CD14-positive monocyte (primary cell): ENCODE measurements around the gene CTBP2. TPM values are rescaled to one million over a fixed set of nuclear protein-coding genes. Genes with fewer than 3 reads are reported as not detected.
A peak's percentile ranks its signal among the peaks of the same experiment; 100 is the strongest.

Experiments used
- DNase-seq, 3 donors: peaks; one replicate each; pipeline ENCODE4 v3.0.0-alpha.2; 2011 to 2022
- H2AFZ ChIP-seq: 2 replicates; pipeline ENCODE4 v1.6.0; 2012; ENCODE audit warnings: mild to moderate bottlenecking, low read depth, low read length, inconsistent platforms; ENCODE audit not compliant: insufficient read depth, poor library complexity, severe bottlenecking
- H3K27ac ChIP-seq, 2 donors: 1 replicate in 1 of 2; 2 replicates in 1 of 2; pipeline ENCODE4 v1.5.1; 2012 to 2013; ENCODE audit warnings: low read length in 2 of 2, control low read depth in 1 of 2, inconsistent platforms in 1 of 2, low read depth in 1 of 2, mild to moderate bottlenecking in 1 of 2
- H3K27me3 ChIP-seq, 2 donors: one replicate each; pipeline versions ENCODE4 v1.6.0 to v1.6.1; 2011 to 2013; ENCODE audit warnings: low read length in 2 of 2; ENCODE audit not compliant: control insufficient read depth in 2 of 2, insufficient read depth in 2 of 2
- H3K36me3 ChIP-seq, 2 donors: replicated peaks in 1 of 2; 1 replicate in 1 of 2; 2 replicates in 1 of 2; pipeline versions ENCODE4 v1.5.1 to v1.6.1; 2012 to 2013; ENCODE audit warnings: low read length in 2 of 2, control low read depth in 1 of 2, inconsistent platforms in 1 of 2, mild to moderate bottlenecking in 1 of 2; ENCODE audit not compliant: insufficient read depth in 2 of 2, control insufficient read depth in 1 of 2
- H3K4me1 ChIP-seq, 2 donors: 1 replicate in 1 of 2; 2 replicates in 1 of 2; pipeline versions ENCODE4 v1.5.1 to v1.6.1; 2012 to 2013; ENCODE audit warnings: low read length in 2 of 2, control low read depth in 1 of 2, inconsistent platforms in 1 of 2, mild to moderate bottlenecking in 1 of 2, moderate library complexity in 1 of 2; ENCODE audit not compliant: insufficient read depth in 2 of 2, control insufficient read depth in 1 of 2
- H3K4me2 ChIP-seq: replicated peaks from 2 replicates; pipeline ENCODE3; 2012; ENCODE audit warnings: low read length, moderate library complexity, mild to moderate bottlenecking; ENCODE audit not compliant: poor library complexity, severe bottlenecking; ENCODE audit errors: extremely low read depth
- H3K4me3 ChIP-seq, 3 experiments: fragments of 200-600 bp in 1 of 3; sonication (generic) in 1 of 3; replicated peaks in 1 of 3; 1 replicate in 2 of 3; 2 replicates in 1 of 3; pipeline ENCODE4 v1.5.1; 2011 to 2013; ENCODE audit warnings: low read length in 3 of 3, mild to moderate bottlenecking in 3 of 3, control low read depth in 2 of 3, low read depth in 2 of 3, inconsistent platforms in 1 of 3, moderate library complexity in 1 of 3
- H3K79me2 ChIP-seq: 2 replicates; pipeline ENCODE4 v1.6.0; 2012; ENCODE audit warnings: mild to moderate bottlenecking, control low read depth, inconsistent platforms, low read length, moderate library complexity; ENCODE audit not compliant: insufficient read depth
- H3K9ac ChIP-seq: 2 replicates; pipeline ENCODE4 v1.6.0; 2017; ENCODE audit warnings: low read length, mild to moderate bottlenecking; ENCODE audit not compliant: insufficient read depth, poor library complexity, severe bottlenecking
- H3K9me3 ChIP-seq, 2 donors: replicated peaks in 1 of 2; 1 replicate in 1 of 2; 2 replicates in 1 of 2; pipeline versions ENCODE4 v1.5.1 to v1.6.1; 2012 to 2013; ENCODE audit warnings: low read length in 2 of 2, control low read depth in 1 of 2; ENCODE audit not compliant: control insufficient read depth in 1 of 2, insufficient read depth in 1 of 2
- H4K20me1 ChIP-seq: 2 replicates; pipeline ENCODE4 v1.6.0; 2012; ENCODE audit warnings: mild to moderate bottlenecking, low read length, control low read depth, moderate library complexity; ENCODE audit not compliant: insufficient read depth
- H3K27ac Mint-ChIP-seq, 7 donors: one replicate each; pipeline ENCODE4 v1.8.0; 2020; ENCODE audit warnings: mild to moderate bottlenecking in 7 of 7, mixed read lengths in 7 of 7, moderate library complexity in 6 of 7, inconsistent platforms in 2 of 7
- H3K27me3 Mint-ChIP-seq, 3 donors: one replicate each; pipeline ENCODE4 v1.8.0; 2021 to 2022; ENCODE audit warnings: low read depth in 3 of 3, mild to moderate bottlenecking in 3 of 3, mixed read lengths in 3 of 3, moderate library complexity in 3 of 3, inconsistent platforms in 1 of 3
- H3K36me3 Mint-ChIP-seq, 2 donors: one replicate each; pipeline ENCODE4 v1.8.0; 2020; ENCODE audit warnings: mixed read lengths in 2 of 2, inconsistent platforms in 1 of 2, mild to moderate bottlenecking in 1 of 2
- H3K4me1 Mint-ChIP-seq: one replicate; pipeline ENCODE4 v1.8.0; 2020; ENCODE audit warnings: mild to moderate bottlenecking, mixed read lengths
- H3K4me3 Mint-ChIP-seq, 2 donors: one replicate each; pipeline ENCODE4 v1.8.0; 2020; ENCODE audit warnings: mild to moderate bottlenecking in 2 of 2, mixed read lengths in 2 of 2, moderate library complexity in 1 of 2
- H3K9me3 Mint-ChIP-seq, 7 donors: one replicate each; pipeline ENCODE4 v1.8.0; 2020 to 2022; ENCODE audit warnings: mixed read lengths in 7 of 7, mild to moderate bottlenecking in 6 of 7, moderate library complexity in 6 of 7, inconsistent platforms in 2 of 7
- CTCF ChIP-seq: fragments of 200-600 bp; IDR thresholded peaks from one replicate; pipeline ENCODE4 v1.8.0; 2022; ENCODE audit warnings: antibody characterized with exemption, mild to moderate bottlenecking
- WGBS: methylation state at CpG from one replicate; pipeline ENCODE4 v1.1.5; 2013; ENCODE audit warnings: missing lambda C conversion rate; ENCODE audit not compliant: insufficient coverage; 5-methylcytosine and 5-hydroxymethylcytosine counted together
- intact Hi-C, 2 donors: fragments of 100-400 bp; cut with micrococcal nuclease; formaldehyde crosslinking; loops; one replicate each; pipeline versions ENCODE4 v1.15.0 to v1.15.1; 2023
- polyA plus RNA-seq, 3 donors: library from polyadenylated mRNA; depleted of rRNA in 1 of 3; unstranded in 2 of 3; stranded (reverse) in 1 of 3; fragments of 300-500 nt in 2 of 3; fragments of >200 nt in 1 of 3; fragmentation: Illumina TruSeq in 2 of 3; gene quantifications; 1 replicate in 2 of 3; 2 replicates in 1 of 3; pipeline ENCODE4 v1.2.3, GENCODE V29; 2012 to 2021

Gene CTBP2
- polyA plus RNA-seq, 3 donors: 40.9 to 87.1 (median 41.1) TPM

GRCh38 chr10:125171402-125172306 lies 11.3 kb upstream of the CTBP2 start:
- WGBS: 97% methylated on average over 4 of the region's 12 CpGs
- H3K36me3 Mint-ChIP-seq: no peaks in the 10 kb centered on the region

GRCh38 chr10:125169915-125170314 lies 9.6 kb upstream of the CTBP2 start:
- peaks cover 4 to 12% of the 10 kb centered on the region in 2 donors for H3K27me3 ChIP-seq
- no peak overlapping the region for H3K4me2 ChIP-seq
- H3K27ac ChIP-seq: no peak overlapping the region
- WGBS: 100% methylated on average over 1 of the region's 5 CpGs
- no peaks in the 10 kb centered on the region for H3K36me3 ChIP-seq
- no peak for DNase-seq
- H3K9ac ChIP-seq: no peak overlapping the region
- Mint-ChIP-seq H3K4me3 (no peak overlapping the region), H3K4me1 (peaks cover 9% of the 10 kb centered on the region), H3K27me3 (peaks cover 8 to 17% (median 16%) of the 10 kb centered on the region in 3 donors), H3K9me3 (peaks cover 0 to 3% (median 0%) of the 10 kb centered on the region in 7 donors), H3K36me3 (no peaks in the 10 kb centered on the region), H3K27ac (no peak overlapping the region)
- no peak for TF ChIP-seq CTCF
- no peaks in the 10 kb centered on the region for H3K9me3 ChIP-seq
- H4K20me1 ChIP-seq: no peaks in the 10 kb centered on the region
- no peaks in the 10 kb centered on the region for H3K4me1 ChIP-seq
- H3K4me3 ChIP-seq: no peak overlapping the region
- no peak overlapping the region for H2AFZ ChIP-seq
- no peaks in the 10 kb centered on the region for H3K79me2 ChIP-seq
- intact Hi-C loops: loop anchor here (10.0 kb wide), 2 partner anchors 175 to 545 kb away; partner anchors contain the start of gene EDRF1 (in 1 of the 2)

More at GRCh38 chr10:125171402-125172306, 11.3 kb upstream of the CTBP2 start:
- Histone ChIP-seq H3K4me2 (no peak overlapping the region), H3K27me3 (peaks cover 14 to 16% of the 10 kb centered on the region in 2 donors), H3K4me3 (no peak overlapping the region), H4K20me1 (no peaks in the 10 kb centered on the region), H3K9ac (no peak overlapping the region), H3K27ac (no peak overlapping the region), H3K9me3 (no peaks in the 10 kb centered on the region), H3K79me2 (no peaks in the 10 kb centered on the region), H2AFZ (no peak overlapping the region), H3K36me3 (no peaks in the 10 kb centered on the region), H3K4me1 (no peaks in the 10 kb centered on the region)
- no peak for TF ChIP-seq CTCF
- DNase-seq: peak in 1 of 3 donors; percentile 25
- no peaks in the 10 kb centered on the region for H3K9me3 Mint-ChIP-seq
- no peak overlapping the region for H3K27ac Mint-ChIP-seq
- H3K4me3 Mint-ChIP-seq: no peak overlapping the region
- H3K27me3 Mint-ChIP-seq: peaks cover 10 to 22% (median 20%) of the 10 kb centered on the region in 3 donors
- peaks cover 9% of the 10 kb centered on the region for H3K4me1 Mint-ChIP-seq
- intact Hi-C loops: no loop called here
